HepG2 (cell line): Measurements from ENCODE around the gene LAMB4. TPM values are rescaled to one million over a fixed set of nuclear protein-coding genes. Genes with fewer than 3 reads are reported as not detected.

Source experiments
- ATAC-seq: fragments of 200-7000 bp; cut with Tn5 transposase; 3 replicates; pipeline ENCODE4 v1.9.1; 2020; ENCODE audit warnings: mild to moderate bottlenecking, moderate library complexity
- BruUV-seq: library from RNA; stranded (reverse); fragments of 400-500 nt; replicated peaks from 2 replicates; lab custom pipeline; 2021; lab: Mats Ljungman, UMichigan
- CTCF ChIA-PET: fragments of 300-600 bp; formaldehyde crosslinking; extraction: SDS; loops from one replicate; lab custom pipeline; 2021; ENCODE audit warnings: low total read pairs, inconsistent platforms, low intra/inter-chr PET ratio; lab: Yijun Ruan, JAX
- POLR2A ChIA-PET: fragments of 350-600 bp; sonication (Branson Sonifier 250); formaldehyde crosslinking; loops from one replicate; lab custom pipeline; 2020; ENCODE audit warnings: antibody characterized with exemption, inconsistent platforms; lab: Yijun Ruan, JAX
- DNase-seq: peaks from one replicate; pipeline ENCODE4 v3.0.0-alpha.2; 2015; ENCODE audit warnings: low spot score
- FAIRE-seq: peaks from 3 replicates; lab custom pipeline; 2011; peaks lifted over from hg19 to GRCh38; lab: Jason Lieb, UNC
- H2AFZ ChIP-seq: one replicate; pipeline ENCODE4 v1.6.1; 2011; ENCODE audit warnings: low read length, inconsistent platforms
- H3K27ac ChIP-seq: fragments of 300-600 bp; 3 replicates; pipeline ENCODE4 v1.8.0; 2011; ENCODE audit warnings: mixed run types, mild to moderate bottlenecking, mixed read lengths, low read length, inconsistent platforms; ENCODE audit not compliant: insufficient read depth; ENCODE audit errors: extremely low read length
- H3K27me3 ChIP-seq, 2 experiments: fragments of 200-600 bp in 1 of 2; 2 replicates in 1 of 2; 3 replicates in 1 of 2; pipeline versions ENCODE4 v1.6.0 to v1.8.0; 2011; ENCODE audit warnings: low read length in 2 of 2, mild to moderate bottlenecking in 2 of 2, moderate library complexity in 2 of 2, inconsistent platforms in 1 of 2; ENCODE audit not compliant: insufficient read depth in 2 of 2, control insufficient read depth in 1 of 2
- H3K36me3 ChIP-seq, 2 experiments: fragments of 200-600 bp in 1 of 2; replicated peaks in 1 of 2; 2 replicates in 1 of 2; 3 replicates in 1 of 2; pipeline versions ENCODE4 v1.5.1 to v1.8.0; 2011; ENCODE audit warnings: low read length in 2 of 2, inconsistent platforms in 1 of 2; ENCODE audit not compliant: insufficient read depth in 2 of 2, control insufficient read depth in 1 of 2
- H3K4me1 ChIP-seq: 2 replicates; pipeline ENCODE4 v1.5.1; 2012; ENCODE audit warnings: low read length, inconsistent platforms; ENCODE audit not compliant: insufficient read depth
- H3K4me2 ChIP-seq: 2 replicates; pipeline ENCODE4 v1.6.0; 2011; ENCODE audit warnings: low read depth, low read length, inconsistent platforms
- H3K4me3 ChIP-seq, 3 experiments: fragments of 200-600 bp in 1 of 3; sonication (generic), shearing (Covaris generic) in 1 of 3; replicated peaks in 1 of 3; 2 replicates each; pipeline ENCODE4 v1.5.1; 2011 to 2016; ENCODE audit warnings: low read length in 3 of 3, inconsistent platforms in 2 of 3, low read depth in 2 of 3, mild to moderate bottlenecking in 2 of 3, control low read depth in 1 of 3, mixed read lengths in 1 of 3; ENCODE audit not compliant: insufficient read depth in 1 of 3
- H3K79me2 ChIP-seq: one replicate; pipeline ENCODE4 v1.6.1; 2011; ENCODE audit warnings: low read length, inconsistent platforms; ENCODE audit not compliant: insufficient read depth
- H3K9ac ChIP-seq: 2 replicates; pipeline ENCODE4 v1.6.0; 2011; ENCODE audit warnings: mild to moderate bottlenecking, low read depth, low read length, inconsistent platforms; ENCODE audit not compliant: insufficient read depth
- H3K9me3 ChIP-seq: 2 replicates; pipeline ENCODE4 v1.5.1; 2012; ENCODE audit warnings: mild to moderate bottlenecking, low read length
- H4K20me1 ChIP-seq: 2 replicates; pipeline ENCODE4 v1.6.0; 2011; ENCODE audit warnings: inconsistent platforms, mild to moderate bottlenecking, low read length, moderate library complexity; ENCODE audit not compliant: insufficient read depth
- CBX1 ChIP-seq: IDR thresholded peaks from one replicate; pipeline ENCODE4 v1.6.1; 2016; ENCODE audit warnings: antibody characterized with exemption, low read depth
- ZNF230 ChIP-seq: sonication (generic); formaldehyde crosslinking; IDR thresholded peaks from 2 replicates; pipeline ENCODE4 v1.4.0; 2020; ENCODE audit warnings: mild to moderate bottlenecking, missing genetic modification reagents
- ZNF260 ChIP-seq: sonication (generic); formaldehyde crosslinking; IDR thresholded peaks from 2 replicates; pipeline ENCODE4 v1.4.0; 2020; ENCODE audit warnings: missing genetic modification reagents, low read depth, mild to moderate bottlenecking, borderline replicate concordance
- ZNF761 ChIP-seq: sonication (generic); formaldehyde crosslinking; conservative IDR thresholded peaks from 2 replicates; pipeline ENCODE4 v1.4.0; 2020; ENCODE audit warnings: mild to moderate bottlenecking, missing genetic modification reagents
- WGBS: methylation state at CpG from one replicate; pipeline ENCODE4 v1.1.6; 2017; ENCODE audit warnings: low lambda C conversion rate; 5-methylcytosine and 5-hydroxymethylcytosine counted together
- in situ Hi-C: cut with HindIII; loops from 2 replicates; pipeline ENCODE4 v1.10.0; 2017; ENCODE audit warnings: low pct_unique_long_range_greater_than_20kb; ENCODE audit not compliant: extremely low pct_ligation_motif_present
- intact Hi-C: fragments of 100-400 bp; cut with micrococcal nuclease; formaldehyde crosslinking; loops from one replicate; pipeline ENCODE4 v1.10.0; 2022; ENCODE audit not compliant: unreplicated experiment
- polyA plus RNA-seq, 8 experiments: library from polyadenylated mRNA; depleted of rRNA in 3 of 8; stranded (reverse) in 7 of 8; unstranded in 1 of 8; fragments of >200 nt; fragmentation: Illumina TruSeq in 4 of 8; extraction: Trizol in 4 of 8; gene quantifications; 2 replicates each; pipeline versions ENCODE4 v1.2.1 to v1.2.3, GENCODE V29; 2011 to 2016; ENCODE audit warnings: low read depth in 4 of 8, missing spikeins in 1 of 8, mixed read lengths in 1 of 8; ENCODE audit not compliant: insufficient read depth in 1 of 8
- total RNA-seq, 5 experiments: library from RNA; depleted of rRNA; stranded (reverse); fragments of >200 nt; fragmentation: Illumina TruSeq; extraction: Trizol; gene quantifications; 2 replicates each; pipeline ENCODE4 v1.2.3, GENCODE V29; 2016; ENCODE audit warnings: low read depth in 1 of 5
- TF ChIP-seq, protein P1 (sequence below): sonication (generic); formaldehyde crosslinking; IDR thresholded peaks from 2 replicates; pipeline ENCODE4 v1.4.0; 2020; ENCODE audit warnings: missing genetic modification reagents, borderline replicate concordance
- TF ChIP-seq, protein P2 (sequence below), 2 experiments: sonication (generic) in 1 of 2; formaldehyde crosslinking in 1 of 2; IDR thresholded peaks; 2 replicates each; pipeline versions ENCODE4 v1.4.0 to v1.6.1; 2018 to 2020; ENCODE audit warnings: missing genetic modification reagents in 2 of 2, borderline replicate concordance in 1 of 2, low read depth in 1 of 2, mild to moderate bottlenecking in 1 of 2, missing biosample characterization in 1 of 2
- TF ChIP-seq, protein P3 (sequence below): sonication (generic); formaldehyde crosslinking; conservative IDR thresholded peaks from 2 replicates; pipeline ENCODE4 v1.4.0; 2020; ENCODE audit warnings: missing genetic modification reagents

LAMB4 gene
- total and polyA plus RNA-seq, 2 of the 13 experiments (the other 11 are each of a cell fraction or from before 2014, with no cell fraction given), result 0.05 TPM; not detected in 1

GRCh38 chr7:108037140-108037539 is 93.0 kb downstream of the LAMB4 start:
- Histone ChIP-seq H3K4me2 (no peak overlapping the region), H3K36me3 (no peaks in the 10 kb centered on the region), H3K27ac (no peak overlapping the region), H3K4me3 (no peak overlapping the region), H3K4me1 (peaks cover 40% of the 10 kb centered on the region), H3K79me2 (no peaks in the 10 kb centered on the region), H3K9ac (no peak overlapping the region), H4K20me1 (no peaks in the 10 kb centered on the region), H3K27me3 (no peaks in the 10 kb centered on the region), H2AFZ (no peak overlapping the region), H3K9me3 (no peaks in the 10 kb centered on the region)
- DNase-seq, result no peak
- FAIRE-seq, result no peak
- TF ChIP-seq, protein P1, sequence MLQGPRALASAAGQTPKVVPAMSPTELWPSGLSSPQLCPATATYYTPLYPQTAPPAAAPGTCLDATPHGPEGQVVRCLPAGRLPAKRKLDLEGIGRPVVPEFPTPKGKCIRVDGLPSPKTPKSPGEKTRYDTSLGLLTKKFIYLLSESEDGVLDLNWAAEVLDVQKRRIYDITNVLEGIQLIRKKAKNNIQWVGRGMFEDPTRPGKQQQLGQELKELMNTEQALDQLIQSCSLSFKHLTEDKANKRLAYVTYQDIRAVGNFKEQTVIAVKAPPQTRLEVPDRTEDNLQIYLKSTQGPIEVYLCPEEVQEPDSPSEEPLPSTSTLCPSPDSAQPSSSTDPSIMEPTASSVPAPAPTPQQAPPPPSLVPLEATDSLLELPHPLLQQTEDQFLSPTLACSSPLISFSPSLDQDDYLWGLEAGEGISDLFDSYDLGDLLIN (CRISPR knock-in tag), result no peak
- TF ChIP-seq ZNF230 (CRISPR knock-in tag) (no peak), CBX1 (no peak), ZNF761 (CRISPR knock-in tag) (no peak), ZNF260 (no peak)
- TF ChIP-seq, protein P2, sequence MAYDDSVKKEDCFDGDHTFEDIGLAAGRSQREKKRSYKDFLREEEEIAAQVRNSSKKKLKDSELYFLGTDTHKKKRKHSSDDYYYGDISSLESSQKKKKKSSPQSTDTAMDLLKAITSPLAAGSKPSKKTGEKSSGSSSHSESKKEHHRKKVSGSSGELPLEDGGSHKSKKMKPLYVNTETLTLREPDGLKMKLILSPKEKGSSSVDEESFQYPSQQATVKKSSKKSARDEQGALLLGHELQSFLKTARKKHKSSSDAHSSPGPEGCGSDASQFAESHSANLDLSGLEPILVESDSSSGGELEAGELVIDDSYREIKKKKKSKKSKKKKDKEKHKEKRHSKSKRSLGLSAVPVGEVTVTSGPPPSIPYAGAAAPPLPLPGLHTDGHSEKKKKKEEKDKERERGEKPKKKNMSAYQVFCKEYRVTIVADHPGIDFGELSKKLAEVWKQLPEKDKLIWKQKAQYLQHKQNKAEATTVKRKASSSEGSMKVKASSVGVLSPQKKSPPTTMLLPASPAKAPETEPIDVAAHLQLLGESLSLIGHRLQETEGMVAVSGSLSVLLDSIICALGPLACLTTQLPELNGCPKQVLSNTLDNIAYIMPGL (CRISPR knock-in tag; IDR thresholded peaks at IDR 0.05; ENCODE audit: borderline replicate concordance in 1 of 2, low read depth in 1 of 2), result no peak
- TF ChIP-seq, protein P3, sequence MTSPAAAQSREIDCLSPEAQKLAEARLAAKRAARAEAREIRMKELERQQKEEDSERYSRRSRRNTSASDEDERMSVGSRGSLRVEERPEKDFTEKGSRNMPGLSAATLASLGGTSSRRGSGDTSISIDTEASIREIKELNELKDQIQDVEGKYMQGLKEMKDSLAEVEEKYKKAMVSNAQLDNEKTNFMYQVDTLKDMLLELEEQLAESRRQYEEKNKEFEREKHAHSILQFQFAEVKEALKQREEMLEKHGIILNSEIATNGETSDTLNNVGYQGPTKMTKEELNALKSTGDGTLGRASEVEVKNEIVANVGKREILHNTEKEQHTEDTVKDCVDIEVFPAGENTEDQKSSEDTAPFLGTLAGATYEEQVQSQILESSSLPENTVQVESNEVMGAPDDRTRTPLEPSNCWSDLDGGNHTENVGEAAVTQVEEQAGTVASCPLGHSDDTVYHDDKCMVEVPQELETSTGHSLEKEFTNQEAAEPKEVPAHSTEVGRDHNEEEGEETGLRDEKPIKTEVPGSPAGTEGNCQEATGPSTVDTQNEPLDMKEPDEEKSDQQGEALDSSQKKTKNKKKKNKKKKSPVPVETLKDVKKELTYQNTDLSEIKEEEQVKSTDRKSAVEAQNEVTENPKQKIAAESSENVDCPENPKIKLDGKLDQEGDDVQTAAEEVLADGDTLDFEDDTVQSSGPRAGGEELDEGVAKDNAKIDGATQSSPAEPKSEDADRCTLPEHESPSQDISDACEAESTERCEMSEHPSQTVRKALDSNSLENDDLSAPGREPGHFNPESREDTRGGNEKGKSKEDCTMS (CRISPR knock-in tag), result no peak
- ChIA-PET CTCF (no interaction called here), POLR2A (no interaction called here)
- whole genome bisulfite sequencing, result 91% methylated on average over 3 of the region's 3 CpGs
- ATAC-seq, result no peak
- BruUV-seq, result no TSS peak
- in situ Hi-C loops (no loop called here), intact Hi-C loops (no loop called here)
